Esophagus muscularis mucosa (tissue), 3 donors: ENCODE data around the gene KRTAP1-4.

Experiments used
- CTCF ChIP-seq, 3 experiments: fragments of 200-600 bp in 2 of 3; fragments of 450-650 bp in 1 of 3; sonication (generic) in 2 of 3; IDR thresholded peaks; one replicate each; pipeline ENCODE4 v1.5.1; 2017 to 2019; ENCODE audit warnings: antibody characterized with exemption in 3 of 3, mild to moderate bottlenecking in 2 of 3, moderate library complexity in 1 of 3
- POLR2A ChIP-seq: fragments of 450-650 bp; IDR thresholded peaks from one replicate; pipeline ENCODE4 v1.6.1; 2017; ENCODE audit warnings: antibody characterized with exemption, moderate library complexity, mild to moderate bottlenecking, low read depth
- POLR2AphosphoS5 ChIP-seq, 2 donors: sonication (generic); formaldehyde crosslinking; IDR thresholded peaks; one replicate each; pipeline ENCODE4 v1.6.1; 2017; ENCODE audit warnings: antibody characterized with exemption in 2 of 2

- no peak for TF ChIP-seq CTCF (IDR thresholded peaks at IDR 0.05)
- no peak for TF ChIP-seq POLR2AphosphoS5 (IDR thresholded peaks at IDR 0.05)
- TF ChIP-seq POLR2A = no peak
Measured at GRCh38 chr17:41013606-41014005, 16.4 kb downstream of the KRTAP1-4 start.
